CD4-positive, alpha-beta T cell treated with Interleukin-6 at 100 ng/mL for 8 hours (primary cell): ENCODE results near the gene GALNT2.

ENCODE experiments used
- DNase-seq: peaks from one replicate; pipeline ENCODE4 v3.0.0-alpha.2; 2020; ENCODE audit warnings: mixed read lengths, low spot score

Gene GALNT2

GRCh38 chr1:230187290-230187689 lies 120.3 kb downstream of the GALNT2 start:
- no peak for DNase-seq

DNA sequence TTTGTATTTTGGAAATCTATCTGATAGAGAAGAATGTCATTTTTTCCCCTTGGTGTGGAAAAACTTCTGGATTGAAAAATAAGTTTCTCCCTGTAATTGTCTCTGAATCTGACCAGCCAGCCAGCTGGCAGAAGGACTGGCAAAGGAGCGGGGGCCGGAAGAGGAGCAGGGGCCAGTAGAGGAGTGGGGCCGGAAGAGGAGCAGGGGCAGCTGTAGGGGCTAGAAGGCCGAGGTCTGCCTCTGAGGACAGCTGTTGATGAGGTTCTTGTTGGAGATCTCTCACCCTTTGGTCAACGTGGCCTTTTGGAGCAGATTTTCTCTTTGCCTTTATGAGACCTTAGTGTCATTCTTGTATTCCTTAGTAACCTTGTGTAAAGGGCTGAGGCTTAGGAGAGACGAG lies 121.8 kb downstream of the GALNT2 start:
- no peak for DNase-seq

GRCh38 chr1:230189341-230189740 lies 122.3 kb downstream of the GALNT2 start:
- no peak for DNase-seq

DNA sequence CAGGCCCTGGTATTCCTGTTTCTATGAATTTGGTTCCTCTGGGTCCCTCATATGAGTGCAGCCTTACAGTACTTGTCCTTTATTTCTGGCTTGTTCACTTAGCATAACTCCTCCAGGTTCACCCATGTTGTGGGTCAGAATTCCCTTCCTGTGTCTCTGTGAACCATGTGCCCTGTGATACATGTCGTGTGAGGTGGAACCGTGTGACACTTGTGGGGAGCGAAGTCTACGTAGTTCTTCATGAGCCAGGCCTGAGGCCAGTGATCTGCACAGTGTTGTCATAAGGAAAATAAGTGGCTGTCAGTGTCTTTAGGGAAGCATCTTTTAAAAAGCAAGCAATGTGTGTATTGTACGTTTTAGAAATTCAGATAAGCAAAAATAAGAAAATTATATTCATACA lies 122.8 kb downstream of the GALNT2 start:
- DNase-seq: no peak

DNA sequence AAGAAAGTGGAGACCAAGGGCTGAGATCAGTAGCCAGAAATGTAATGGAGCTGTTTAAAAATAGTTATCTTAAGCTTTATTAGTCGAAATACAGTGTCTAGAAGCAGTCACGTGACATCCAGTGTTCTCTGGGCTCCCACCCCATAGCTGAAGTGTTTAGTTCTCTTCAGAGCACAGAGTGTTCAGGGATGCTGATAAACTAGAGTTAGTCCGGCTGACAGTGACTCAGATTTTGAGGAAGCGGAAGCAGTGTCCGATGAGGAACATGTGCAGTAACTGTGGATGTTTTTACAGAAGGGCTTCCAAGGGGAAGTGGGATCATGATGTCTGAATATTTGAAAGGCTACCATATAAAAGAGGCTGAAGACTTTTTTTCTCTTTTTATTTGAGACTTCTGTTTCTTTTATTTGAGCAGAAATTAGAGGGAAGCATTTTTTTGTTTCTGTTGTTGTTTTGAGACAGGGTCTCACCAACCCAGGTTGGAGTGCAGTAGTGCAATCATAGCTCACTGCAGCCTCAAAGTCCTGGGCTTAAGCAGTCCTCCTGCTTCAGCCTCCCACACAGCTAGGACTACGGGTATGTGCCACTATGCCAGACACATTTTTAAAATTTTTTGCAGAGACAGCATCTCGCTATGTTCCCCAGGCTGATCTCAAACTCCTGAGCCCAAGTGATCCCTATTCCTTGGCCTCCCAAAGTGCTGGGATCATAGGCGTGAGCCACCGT lies 124.2 kb downstream of the GALNT2 start:
- DNase-seq: no peak

DNA sequence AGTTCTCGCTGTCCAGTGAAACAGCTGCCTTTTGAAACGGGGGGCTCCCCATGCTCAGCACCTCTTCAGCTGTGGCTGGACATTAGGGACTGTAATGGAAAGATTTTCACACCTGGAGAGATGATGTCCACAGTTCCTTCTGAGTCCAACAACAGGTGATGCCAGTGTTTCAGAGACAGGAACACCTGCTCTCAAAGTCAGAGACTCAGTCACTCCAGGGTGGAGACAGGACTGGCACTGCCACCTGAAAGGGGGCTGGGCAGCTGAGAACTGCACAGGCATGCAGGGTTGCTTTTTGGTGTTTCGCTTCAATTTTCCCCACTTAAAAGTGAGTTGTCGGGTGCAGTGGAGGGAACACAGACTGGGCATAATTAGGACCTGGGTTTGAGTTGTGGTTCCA lies 124.8 kb downstream of the GALNT2 start:
- DNase-seq: no peak

DNA sequence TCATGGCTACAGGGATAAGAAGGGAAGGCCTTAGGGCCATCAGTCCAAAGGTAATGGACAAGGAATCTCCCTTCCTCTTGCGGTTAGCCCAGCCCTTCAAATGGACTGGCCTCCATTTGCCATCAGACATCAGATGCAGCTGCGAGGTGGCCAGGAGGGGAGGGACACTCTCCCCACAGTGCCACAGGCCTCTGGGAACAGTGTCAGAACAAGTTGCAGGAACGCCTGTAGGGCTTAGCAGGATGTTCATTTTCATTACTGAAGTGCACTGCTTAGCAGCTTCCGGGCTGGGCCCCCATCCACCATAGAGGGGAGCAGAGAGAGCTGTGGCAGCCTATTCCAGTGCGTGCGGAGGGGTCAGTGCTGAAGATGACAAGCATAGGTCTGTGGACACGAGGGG lies 127.5 kb downstream of the GALNT2 start:
- DNase-seq: no peak

DNA sequence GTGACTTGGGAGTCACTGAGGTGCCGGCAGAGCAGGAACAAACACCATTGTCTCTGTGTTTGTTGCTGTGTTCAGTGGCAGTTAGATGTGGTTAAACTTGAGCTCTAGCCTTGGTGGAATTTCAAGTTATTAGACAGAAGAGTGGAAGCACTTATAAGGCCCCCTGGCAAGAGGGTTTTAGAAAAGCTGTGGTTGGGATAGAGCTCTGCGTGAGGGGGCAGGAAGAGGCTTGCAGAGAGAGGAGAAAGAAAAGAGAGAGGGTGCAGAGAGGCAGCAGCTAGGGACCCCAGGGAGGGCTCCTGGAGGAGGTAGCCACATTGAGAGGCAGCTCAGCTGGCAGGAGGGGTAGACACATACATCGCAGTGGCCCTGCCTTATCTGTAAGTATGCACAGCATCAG lies 128.2 kb downstream of the GALNT2 start:
- no peak for DNase-seq

- no peak for DNase-seq
Observed at GRCh38 chr1:230196077-230196476, 129.0 kb downstream of the GALNT2 start.

DNA sequence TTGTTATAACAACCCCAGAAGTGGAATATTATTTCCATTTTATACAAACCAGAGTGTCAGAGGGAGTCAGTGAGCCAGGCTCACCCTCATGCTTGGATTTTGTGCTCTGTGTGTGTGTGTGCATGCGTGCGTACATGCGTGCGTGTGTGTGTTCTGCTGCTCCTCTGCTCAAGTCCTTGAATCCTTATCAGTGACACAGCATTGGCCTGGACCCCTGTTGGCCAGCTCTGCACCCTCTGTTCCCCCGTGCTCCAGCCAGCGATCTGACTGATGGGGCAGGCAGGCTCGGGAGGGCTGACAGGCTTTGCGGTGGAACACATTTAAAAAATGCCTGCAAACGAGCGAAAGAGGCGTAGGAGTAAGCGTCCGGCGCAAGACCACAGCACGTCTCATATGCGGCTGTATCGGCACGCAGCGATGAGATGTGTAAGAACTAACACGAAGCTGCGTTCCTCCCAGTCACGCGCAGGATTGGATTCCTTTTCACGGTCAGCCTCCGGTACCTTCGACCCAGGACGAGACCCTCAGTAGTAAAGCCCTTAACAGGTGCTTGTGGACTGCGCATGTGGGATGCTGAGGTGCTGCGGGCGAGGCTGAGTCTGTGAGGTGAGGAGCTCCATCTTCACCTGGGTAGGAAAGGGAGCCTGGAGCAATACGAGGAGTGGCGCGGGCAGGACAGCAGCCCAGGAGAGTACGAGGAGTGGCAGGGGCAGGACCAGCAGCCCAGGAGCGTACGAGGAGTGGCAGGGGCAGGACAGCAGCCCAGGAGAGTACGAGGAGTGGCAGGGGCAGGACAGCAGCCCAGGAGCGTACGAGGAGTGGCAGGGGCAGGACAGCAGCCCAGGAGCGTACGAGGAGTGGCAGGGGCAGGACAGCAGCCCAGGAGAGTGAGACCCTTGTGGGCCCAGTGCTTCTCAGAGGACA lies 130.9 kb downstream of the GALNT2 start:
- DNase-seq: no peak

DNA sequence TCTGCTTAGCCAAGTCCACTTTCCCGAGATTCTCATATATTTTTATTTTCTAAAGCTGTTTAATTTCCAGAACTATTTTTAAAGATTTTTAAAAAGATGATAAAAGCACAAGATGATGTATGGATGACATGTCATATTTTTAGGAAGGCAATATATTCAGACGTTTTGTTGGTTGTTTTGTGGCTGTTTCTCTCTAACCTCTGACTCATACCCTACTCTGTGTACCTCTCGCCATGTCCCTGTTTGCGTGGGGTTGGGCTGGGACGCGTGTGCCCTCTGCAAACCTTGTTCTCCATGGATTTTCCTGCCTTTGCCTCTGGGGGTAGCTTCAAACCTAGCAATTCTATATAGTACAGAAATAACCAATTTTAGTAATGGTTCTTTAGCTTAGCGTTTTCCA lies 132.0 kb downstream of the GALNT2 start:
- no peak for DNase-seq

- no peak for DNase-seq
Observed at GRCh38 chr1:230199554-230199953, 132.5 kb downstream of the GALNT2 start.

- no peak for DNase-seq
Observed at GRCh38 chr1:230200276-230200675, 133.2 kb downstream of the GALNT2 start.

GRCh38 chr1:230201445-230201844 lies 134.4 kb downstream of the GALNT2 start:
- no peak for DNase-seq

GRCh38 chr1:230204842-230205241 lies 137.8 kb downstream of the GALNT2 start:
- DNase-seq: no peak

DNA sequence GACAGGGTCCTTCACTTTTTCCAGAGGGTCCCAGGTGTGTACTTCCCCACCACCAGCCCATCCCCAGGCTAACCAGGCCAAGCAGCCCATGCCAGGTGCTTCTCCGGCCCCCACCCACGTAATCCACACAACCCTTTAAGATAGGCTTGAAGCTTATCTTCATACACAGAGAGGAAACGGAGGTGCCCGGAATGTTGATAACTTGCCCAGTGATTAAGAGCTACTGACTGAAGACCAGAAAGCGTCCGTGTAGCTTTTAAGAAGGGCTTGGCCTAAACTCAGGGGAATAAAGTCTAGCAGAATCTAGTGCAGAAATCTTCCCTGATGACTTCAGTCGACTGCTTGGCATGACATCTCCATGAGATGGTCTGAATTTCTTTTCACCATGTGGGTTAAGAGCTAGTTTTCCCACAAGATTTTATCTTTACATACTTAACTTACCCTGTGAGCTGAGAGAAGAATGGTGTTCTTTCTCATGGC lies 138.7 kb downstream of the GALNT2 start:
- DNase-seq: no peak

GRCh38 chr1:230206207-230206606 lies 139.2 kb downstream of the GALNT2 start:
- no peak for DNase-seq

GRCh38 chr1:230206976-230207375 lies 139.9 kb downstream of the GALNT2 start:
- no peak for DNase-seq

GRCh38 chr1:230207598-230207997 lies 140.6 kb downstream of the GALNT2 start:
- no peak for DNase-seq

DNA sequence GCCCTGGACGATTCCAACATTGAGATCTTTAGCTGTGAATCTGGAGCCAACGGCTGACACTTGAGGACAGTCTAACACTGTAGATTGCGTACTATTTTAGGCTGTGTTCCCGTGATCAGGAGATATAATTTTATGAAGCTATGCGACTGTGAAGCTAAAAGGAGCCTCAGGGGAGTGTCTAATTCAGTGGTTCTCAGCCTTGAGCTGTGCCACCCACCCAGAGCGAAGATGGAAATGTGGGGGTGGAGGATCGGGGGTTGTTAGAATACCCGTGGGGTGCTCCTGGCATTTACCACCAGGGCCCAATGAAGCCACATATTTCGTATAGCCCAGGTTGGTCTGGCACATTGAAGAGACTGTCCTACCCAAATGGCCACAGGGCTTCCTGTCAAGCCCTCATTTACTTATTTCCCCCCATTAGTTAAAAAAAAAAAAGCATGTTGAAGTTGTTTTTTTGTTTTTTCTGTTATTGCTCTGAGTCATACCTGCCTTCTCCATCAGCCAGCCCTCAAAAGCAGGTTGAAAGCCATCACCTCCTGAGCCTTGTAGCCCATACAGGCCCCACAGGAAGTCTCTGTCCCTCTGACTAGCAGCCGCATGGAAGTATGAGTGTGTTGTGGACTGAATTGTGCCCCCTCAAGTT lies 141.7 kb downstream of the GALNT2 start:
- DNase-seq: peak; percentile 15

DNA sequence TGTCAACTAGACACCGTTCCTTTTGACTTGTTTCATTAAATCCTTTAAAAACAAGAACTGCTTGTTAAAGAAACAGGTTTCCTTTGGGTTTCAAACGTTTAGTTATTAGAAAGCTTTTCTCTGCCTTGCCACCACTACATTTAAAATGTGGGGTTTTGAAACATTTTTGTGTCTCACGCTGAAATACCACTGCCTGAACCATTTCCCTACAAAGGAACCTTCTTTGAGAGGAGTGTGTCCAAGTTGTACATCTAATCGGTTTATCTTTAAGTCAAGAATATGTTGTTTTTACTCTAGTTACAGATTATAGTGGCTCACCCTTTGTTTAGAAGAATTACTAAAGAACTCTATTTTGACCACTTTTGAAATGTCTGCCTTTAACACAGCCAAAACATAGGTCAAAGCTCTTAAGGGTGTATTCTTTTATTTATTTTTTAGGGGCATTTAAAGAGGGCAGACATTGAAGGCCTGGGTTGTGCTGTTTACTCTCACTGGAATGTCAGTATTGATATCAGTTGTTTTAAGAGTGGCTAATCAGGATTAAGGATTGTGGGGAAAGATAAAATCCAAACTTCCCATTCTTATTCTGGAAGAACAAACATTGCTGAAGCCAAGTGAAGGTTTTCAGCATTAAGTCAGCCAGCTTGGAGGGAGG lies 143.4 kb downstream of the GALNT2 start:
- DNase-seq: no peak

DNA sequence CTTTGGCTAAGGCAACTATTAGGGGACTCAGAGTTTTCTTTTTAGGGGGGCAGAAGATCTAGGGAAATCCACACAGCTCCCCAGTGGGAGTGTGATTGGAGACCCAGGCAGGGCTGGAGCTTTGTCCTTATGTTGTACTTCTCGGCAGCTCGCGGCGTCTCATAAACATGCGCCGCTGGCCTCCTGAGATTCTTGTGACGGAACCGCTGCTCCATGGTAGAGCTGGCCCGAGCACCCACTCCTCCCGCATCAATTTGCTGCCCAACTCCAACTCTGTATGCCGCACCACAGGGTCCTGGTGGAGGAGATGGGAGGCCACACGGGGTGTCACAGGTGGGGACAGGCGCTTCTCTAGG lies 143.9 kb downstream of the GALNT2 start:
- no peak for DNase-seq
